SU-DHL-6 (cell line): ENCODE data around the gene CMKLR1.

Experiments used
- CTCF ChIP-seq: fragments of 200-600 bp; sonication (generic); IDR thresholded peaks from one replicate; pipeline ENCODE4 v1.5.1; 2017; ENCODE audit warnings: antibody characterized with exemption, mild to moderate bottlenecking, low read length, moderate library complexity; ENCODE audit not compliant: insufficient read depth, poor library complexity, severe bottlenecking
- EZH2phosphoT487 ChIP-seq: fragments of 200-600 bp; sonication (generic), shearing (Covaris generic); conservative IDR thresholded peaks from 2 replicates; pipeline ENCODE4 v1.6.1; 2018; ENCODE audit warnings: mild to moderate bottlenecking, antibody characterized with exemption, low read length, moderate library complexity, mixed read lengths

GRCh38 chr12:108381787-108382436 is 42.8 kb upstream of the CMKLR1 start:
- no peak for TF ChIP-seq CTCF
- no peak for TF ChIP-seq EZH2phosphoT487
